ENCODE results near the gene CHD5. TPM values are rescaled to one million over a fixed set of nuclear protein-coding genes. Genes with fewer than 3 reads are reported as not detected.
A peak's percentile ranks its signal among the peaks of the same experiment; 100 is the strongest.

CHD5 gene
- total and polyA plus RNA-seq, 12 donors = 0.01 to 0.78 (median 0.17) TPM

DNA sequence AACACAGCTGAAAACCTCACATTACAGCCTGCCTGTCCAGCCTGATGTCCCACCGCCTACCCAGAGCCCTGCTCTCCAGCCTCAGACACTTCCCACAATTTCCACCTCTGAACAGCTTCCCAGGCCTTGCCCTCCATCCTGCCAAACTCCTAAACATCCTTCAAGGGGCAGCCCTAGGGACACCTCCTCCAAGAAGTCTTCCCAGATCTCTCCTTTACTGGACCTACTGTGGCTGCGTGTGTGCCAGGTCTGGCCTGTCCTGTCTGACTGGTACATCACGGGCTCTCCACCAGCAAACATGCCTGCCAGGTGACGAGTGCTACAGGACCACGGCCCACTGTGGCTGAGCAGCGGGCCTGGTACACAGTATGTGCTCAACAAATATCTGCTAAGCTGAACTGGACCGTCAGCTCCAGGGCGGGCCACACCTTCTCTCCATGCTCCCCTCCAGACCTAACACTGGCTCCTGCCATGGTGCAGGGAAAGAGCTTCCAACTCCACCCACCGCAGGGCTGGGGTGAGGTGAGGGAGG, 28.8 kb downstream of the CHD5 start:
- no peaks in the 10 kb centered on the region for H3K36me3 ChIP-seq
- H3K27ac ChIP-seq = no peak overlapping the region
- H3K4me3 ChIP-seq = no peak overlapping the region
- H3K27me3 ChIP-seq = peaks cover 8 to 41% (median 31%) of the 10 kb centered on the region in 7 donors
- ATAC-seq = no peak
- DNase-seq = no peak
- intact Hi-C loops (cut with DNase I) = loop anchor here in 2 of 10 donors (10.0 kb wide), 2 partner anchors 47 to 503 kb away; no protein-coding TSS in a partner anchor
- H3K4me1 ChIP-seq = peaks cover 0 to 9% (median 5%) of the 10 kb centered on the region in 9 donors
- TF ChIP-seq, protein P1, sequence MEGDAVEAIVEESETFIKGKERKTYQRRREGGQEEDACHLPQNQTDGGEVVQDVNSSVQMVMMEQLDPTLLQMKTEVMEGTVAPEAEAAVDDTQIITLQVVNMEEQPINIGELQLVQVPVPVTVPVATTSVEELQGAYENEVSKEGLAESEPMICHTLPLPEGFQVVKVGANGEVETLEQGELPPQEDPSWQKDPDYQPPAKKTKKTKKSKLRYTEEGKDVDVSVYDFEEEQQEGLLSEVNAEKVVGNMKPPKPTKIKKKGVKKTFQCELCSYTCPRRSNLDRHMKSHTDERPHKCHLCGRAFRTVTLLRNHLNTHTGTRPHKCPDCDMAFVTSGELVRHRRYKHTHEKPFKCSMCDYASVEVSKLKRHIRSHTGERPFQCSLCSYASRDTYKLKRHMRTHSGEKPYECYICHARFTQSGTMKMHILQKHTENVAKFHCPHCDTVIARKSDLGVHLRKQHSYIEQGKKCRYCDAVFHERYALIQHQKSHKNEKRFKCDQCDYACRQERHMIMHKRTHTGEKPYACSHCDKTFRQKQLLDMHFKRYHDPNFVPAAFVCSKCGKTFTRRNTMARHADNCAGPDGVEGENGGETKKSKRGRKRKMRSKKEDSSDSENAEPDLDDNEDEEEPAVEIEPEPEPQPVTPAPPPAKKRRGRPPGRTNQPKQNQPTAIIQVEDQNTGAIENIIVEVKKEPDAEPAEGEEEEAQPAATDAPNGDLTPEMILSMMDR (IDR thresholded peaks at IDR 0.05) = no peak
- 79 to 84% methylated on average over 9 of the region's 9 CpGs for WGBS, 2 donors
- no peaks in the 10 kb centered on the region for H3K9me3 ChIP-seq

DNA sequence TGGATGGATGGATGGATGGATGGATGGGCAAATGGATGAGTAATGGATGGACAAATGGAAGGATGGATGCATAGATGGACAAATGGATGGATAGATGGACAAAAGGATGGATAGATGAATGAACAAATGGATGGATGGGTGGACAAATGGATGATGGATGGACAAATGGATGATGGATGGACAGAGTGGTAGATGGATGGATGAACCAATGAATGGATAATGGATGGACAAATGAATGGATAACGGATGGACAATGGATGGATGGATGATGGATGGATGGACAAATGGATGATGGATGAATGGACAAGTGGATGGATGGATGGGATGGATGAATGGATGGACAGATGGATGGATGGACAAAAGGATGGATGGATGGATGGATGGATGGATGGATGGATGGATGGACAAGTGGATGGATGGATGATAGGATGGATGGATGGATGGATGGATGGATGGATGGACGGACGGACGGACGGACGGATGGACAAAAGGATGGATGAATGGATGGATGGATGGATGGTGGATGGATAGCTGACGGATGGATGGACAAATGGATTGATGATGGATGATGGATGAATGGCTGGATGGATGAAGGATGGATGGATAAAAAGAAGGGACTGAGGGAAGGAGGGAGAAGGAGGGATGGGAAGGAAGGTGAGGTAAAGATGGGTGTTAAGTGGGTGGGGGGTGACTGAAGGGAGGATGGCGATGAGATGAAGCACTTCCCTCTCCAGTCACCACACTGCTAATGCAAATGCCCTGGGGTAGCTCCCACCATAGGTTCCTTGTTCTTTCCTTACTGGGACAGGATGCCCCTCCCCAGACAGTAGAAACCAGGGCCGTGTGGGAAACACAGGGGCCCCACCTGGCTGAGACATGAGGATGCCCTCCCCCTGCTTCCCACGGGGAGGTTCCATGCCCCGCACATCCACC, 29.8 kb downstream of the CHD5 start:
- DNase-seq = no peak
- Histone ChIP-seq H3K4me1 (peaks cover 0 to 9% (median 5%) of the 10 kb centered on the region in 9 donors), H3K27ac (no peak overlapping the region), H3K27me3 (peaks cover 8 to 51% (median 41%) of the 10 kb centered on the region in 7 donors), H3K9me3 (no peaks in the 10 kb centered on the region), H3K4me3 (no peak overlapping the region), H3K36me3 (no peaks in the 10 kb centered on the region)
- no peak for ATAC-seq
- 66 to 94% methylated on average over 11 of the region's 11 CpGs for WGBS, 2 donors
- intact Hi-C loops (cut with DNase I) = loop anchor here in 2 of 10 donors (10.0 kb wide), 2 partner anchors 45 to 505 kb away; no protein-coding TSS in a partner anchor
- TF ChIP-seq, protein P1 (IDR thresholded peaks at IDR 0.05) = no peak

DNA sequence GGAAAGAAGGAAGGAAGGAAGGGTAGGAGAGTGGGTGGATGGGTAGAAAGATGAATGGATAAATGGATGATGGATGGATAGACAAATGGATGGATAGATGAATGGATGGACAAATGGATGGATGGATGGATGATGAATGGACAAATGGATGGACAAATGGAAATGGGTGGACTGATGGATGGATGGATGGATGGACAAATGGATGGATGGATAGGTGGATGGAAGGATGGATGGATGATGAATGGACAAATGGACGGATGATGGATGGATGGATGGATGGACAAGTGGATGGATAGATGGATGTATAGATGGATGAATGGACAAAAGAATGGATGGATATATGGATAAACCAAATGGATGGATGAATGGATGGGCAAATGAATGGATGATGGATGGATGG, 30.5 kb downstream of the CHD5 start:
- H3K27me3 ChIP-seq = peaks cover 8 to 58% (median 43%) of the 10 kb centered on the region in 7 donors
- H3K4me3 ChIP-seq = no peak overlapping the region
- DNase-seq (no peak), ATAC-seq (no peak)
- WGBS, 2 donors = 93 to 95% methylated on average over 1 of the region's 1 CpG
- no peak overlapping the region for H3K27ac ChIP-seq
- H3K36me3 ChIP-seq = no peaks in the 10 kb centered on the region
- TF ChIP-seq, protein P1 (IDR thresholded peaks at IDR 0.05) = no peak
- intact Hi-C loops (cut with DNase I) = no loop called here
- H3K4me1 ChIP-seq = peaks cover 0 to 9% (median 5%) of the 10 kb centered on the region in 9 donors
- no peaks in the 10 kb centered on the region for H3K9me3 ChIP-seq

DNA sequence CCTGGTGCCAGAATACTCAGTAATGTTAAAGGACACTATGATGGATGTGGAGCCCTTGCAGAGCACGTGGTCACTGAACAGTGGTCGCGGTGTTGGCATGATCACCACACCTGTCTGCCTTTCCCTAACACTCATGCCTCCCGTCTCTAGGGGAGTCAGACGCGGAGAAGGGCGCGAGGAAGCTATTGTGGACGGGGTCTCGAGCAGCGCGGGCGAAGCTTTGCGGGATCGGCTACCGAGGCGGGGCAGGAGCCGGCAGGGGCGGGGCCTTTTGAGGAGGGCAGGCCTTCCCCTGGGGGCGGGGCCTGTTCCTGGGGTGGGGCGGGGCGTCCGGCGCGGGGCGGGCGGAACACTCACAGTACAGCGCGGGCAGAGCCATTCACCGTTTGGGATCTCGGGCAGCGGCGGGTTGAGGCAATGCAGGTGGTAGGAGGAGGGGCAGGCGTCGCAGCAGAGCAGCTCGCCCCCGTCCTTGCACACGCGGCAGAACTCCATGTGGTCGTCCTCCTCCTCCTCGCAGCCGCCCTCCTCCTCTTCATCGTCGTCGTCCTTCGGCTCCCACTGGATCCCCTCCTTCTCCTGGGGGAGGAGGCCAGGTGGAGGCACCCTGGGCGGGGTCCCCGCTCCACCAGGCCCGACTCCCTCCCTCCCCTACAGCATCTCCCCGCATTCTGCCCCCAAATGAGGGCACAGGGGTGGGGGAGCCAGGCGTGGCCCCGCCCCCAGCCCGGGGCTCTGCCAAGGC, 31.5 kb downstream of the CHD5 start:
- ATAC-seq = peak in 7 of 8 donors; percentile 39 to 69 (median 54)
- H3K36me3 ChIP-seq = no peaks in the 10 kb centered on the region
- intact Hi-C loops (cut with DNase I) = no loop called here
- peak overlapping the region in 1 of 10 donors; percentile 14 for H3K4me3 ChIP-seq
- H3K4me1 ChIP-seq = peaks cover 0 to 9% (median 5%) of the 10 kb centered on the region in 9 donors
- no peaks in the 10 kb centered on the region for H3K9me3 ChIP-seq
- peak in 1 of 2 donors; percentile 48 for DNase-seq
- H3K27me3 ChIP-seq = peaks cover 8 to 67% (median 49%) of the 10 kb centered on the region in 7 donors
- TF ChIP-seq, protein P1 (IDR thresholded peaks at IDR 0.05) = no peak
- H3K27ac ChIP-seq = no peak overlapping the region
- 3 to 4% methylated on average over 36 to 53 of the region's 53 CpGs for WGBS, 2 donors
